HepG2 (cell line): ENCODE results near the gene FAM163B. TPM values are rescaled to one million over a fixed set of nuclear protein-coding genes. Genes with fewer than 3 reads are reported as not detected.

Experiments used
- ATF7 ChIP-seq, 2 experiments: fragments of 450-650 bp in 1 of 2; sonication (generic) in 1 of 2; formaldehyde crosslinking in 1 of 2; IDR thresholded peaks; 2 replicates each; pipeline versions ENCODE4 v1.4.0 to v1.6.1; 2016 to 2020; ENCODE audit warnings: antibody characterized with exemption in 1 of 2, mild to moderate bottlenecking in 1 of 2, missing genetic modification reagents in 1 of 2
- NONO ChIP-seq, 2 experiments: fragments of 450-650 bp in 1 of 2; sonication (generic) in 1 of 2; formaldehyde crosslinking in 1 of 2; IDR thresholded peaks in 1 of 2; conservative IDR thresholded peaks in 1 of 2; 2 replicates each; pipeline versions ENCODE4 v1.6.1 to v1.8.0; 2017 to 2022; ENCODE audit warnings: mild to moderate bottlenecking in 1 of 2, missing genetic modification reagents in 1 of 2, moderate library complexity in 1 of 2
- polyA plus RNA-seq, 8 experiments: library from polyadenylated mRNA; depleted of rRNA in 3 of 8; stranded (reverse) in 7 of 8; unstranded in 1 of 8; fragments of >200 nt; fragmentation: Illumina TruSeq in 4 of 8; extraction: Trizol in 4 of 8; gene quantifications; 2 replicates each; pipeline versions ENCODE4 v1.2.1 to v1.2.3, GENCODE V29; 2011 to 2016; ENCODE audit warnings: low read depth in 4 of 8, missing spikeins in 1 of 8, mixed read lengths in 1 of 8; ENCODE audit not compliant: insufficient read depth in 1 of 8
- total RNA-seq, 5 experiments: library from RNA; depleted of rRNA; stranded (reverse); fragments of >200 nt; fragmentation: Illumina TruSeq; extraction: Trizol; gene quantifications; 2 replicates each; pipeline ENCODE4 v1.2.3, GENCODE V29; 2016; ENCODE audit warnings: low read depth in 1 of 5
- TF ChIP-seq, protein P1 (sequence below): sonication (generic); formaldehyde crosslinking; IDR thresholded peaks from 2 replicates; pipeline ENCODE4 v1.4.0; 2020; ENCODE audit warnings: mild to moderate bottlenecking, missing genetic modification reagents, borderline replicate concordance
- TF ChIP-seq, protein P2 (sequence below): sonication (generic); formaldehyde crosslinking; IDR thresholded peaks from one replicate; pipeline ENCODE4 v1.5.1; 2020; ENCODE audit warnings: mild to moderate bottlenecking, missing genetic modification reagents; ENCODE audit errors: not compliant biosample characterization
- TF ChIP-seq, protein P3 (sequence below): sonication (generic); formaldehyde crosslinking; IDR thresholded peaks from 2 replicates; pipeline ENCODE4 v1.8.1; 2023; ENCODE audit warnings: missing genetic modification reagents, mild to moderate bottlenecking, borderline replicate concordance
- TF ChIP-seq, protein P4 (sequence below): sonication (generic); formaldehyde crosslinking; IDR thresholded peaks from 2 replicates; pipeline ENCODE4 v1.4.0; 2020; ENCODE audit warnings: missing genetic modification reagents
- TF ChIP-seq, protein P5 (sequence below): sonication (generic); formaldehyde crosslinking; IDR thresholded peaks from 2 replicates; pipeline ENCODE4 v1.8.1; 2023; ENCODE audit warnings: mild to moderate bottlenecking, moderate library complexity, missing genetic modification reagents

Gene FAM163B
- total and polyA plus RNA-seq, 2 of the 13 experiments (the other 11 are each of a cell fraction or from before 2014, with no cell fraction given): not detected

DNA sequence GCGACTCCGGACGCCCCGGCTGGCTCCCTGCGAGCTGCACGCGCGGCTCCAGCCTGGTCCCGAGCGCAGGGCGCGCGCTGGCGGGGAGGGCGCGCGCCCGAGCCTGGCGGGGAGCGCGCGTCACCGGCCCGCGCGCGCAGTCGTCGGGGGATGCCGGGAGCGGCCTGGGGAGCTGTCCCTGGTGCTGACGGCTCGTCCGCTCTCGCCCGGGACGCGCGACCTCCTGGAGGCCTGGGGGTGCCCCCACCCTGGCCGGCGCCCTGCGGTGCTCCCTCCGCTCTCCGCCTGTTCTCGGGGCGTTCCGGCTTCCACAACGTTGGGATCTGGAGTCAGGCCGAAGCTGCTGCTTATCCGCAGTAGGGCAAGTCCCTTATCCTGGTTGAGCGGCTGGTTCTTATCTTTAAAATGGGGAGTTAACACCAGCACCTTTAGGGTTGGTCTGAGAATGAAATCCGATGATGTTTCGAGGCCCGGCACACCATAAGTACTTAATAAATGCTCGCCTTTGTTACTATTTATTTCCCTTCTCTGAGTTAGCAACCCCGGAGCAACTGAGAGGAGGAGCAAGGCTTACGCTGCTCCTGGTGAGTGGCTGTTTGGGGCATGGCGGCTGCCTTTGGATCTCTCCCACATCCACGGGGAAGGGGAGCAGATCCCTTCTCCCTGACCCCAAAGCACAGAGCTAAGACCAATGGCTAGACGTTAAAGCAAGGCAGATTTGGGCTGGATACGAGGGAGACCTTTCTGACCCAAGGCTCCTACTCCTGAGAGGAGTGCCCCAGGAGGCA is at the start of gene FAM163B (continued):
- TF ChIP-seq, protein P1, sequence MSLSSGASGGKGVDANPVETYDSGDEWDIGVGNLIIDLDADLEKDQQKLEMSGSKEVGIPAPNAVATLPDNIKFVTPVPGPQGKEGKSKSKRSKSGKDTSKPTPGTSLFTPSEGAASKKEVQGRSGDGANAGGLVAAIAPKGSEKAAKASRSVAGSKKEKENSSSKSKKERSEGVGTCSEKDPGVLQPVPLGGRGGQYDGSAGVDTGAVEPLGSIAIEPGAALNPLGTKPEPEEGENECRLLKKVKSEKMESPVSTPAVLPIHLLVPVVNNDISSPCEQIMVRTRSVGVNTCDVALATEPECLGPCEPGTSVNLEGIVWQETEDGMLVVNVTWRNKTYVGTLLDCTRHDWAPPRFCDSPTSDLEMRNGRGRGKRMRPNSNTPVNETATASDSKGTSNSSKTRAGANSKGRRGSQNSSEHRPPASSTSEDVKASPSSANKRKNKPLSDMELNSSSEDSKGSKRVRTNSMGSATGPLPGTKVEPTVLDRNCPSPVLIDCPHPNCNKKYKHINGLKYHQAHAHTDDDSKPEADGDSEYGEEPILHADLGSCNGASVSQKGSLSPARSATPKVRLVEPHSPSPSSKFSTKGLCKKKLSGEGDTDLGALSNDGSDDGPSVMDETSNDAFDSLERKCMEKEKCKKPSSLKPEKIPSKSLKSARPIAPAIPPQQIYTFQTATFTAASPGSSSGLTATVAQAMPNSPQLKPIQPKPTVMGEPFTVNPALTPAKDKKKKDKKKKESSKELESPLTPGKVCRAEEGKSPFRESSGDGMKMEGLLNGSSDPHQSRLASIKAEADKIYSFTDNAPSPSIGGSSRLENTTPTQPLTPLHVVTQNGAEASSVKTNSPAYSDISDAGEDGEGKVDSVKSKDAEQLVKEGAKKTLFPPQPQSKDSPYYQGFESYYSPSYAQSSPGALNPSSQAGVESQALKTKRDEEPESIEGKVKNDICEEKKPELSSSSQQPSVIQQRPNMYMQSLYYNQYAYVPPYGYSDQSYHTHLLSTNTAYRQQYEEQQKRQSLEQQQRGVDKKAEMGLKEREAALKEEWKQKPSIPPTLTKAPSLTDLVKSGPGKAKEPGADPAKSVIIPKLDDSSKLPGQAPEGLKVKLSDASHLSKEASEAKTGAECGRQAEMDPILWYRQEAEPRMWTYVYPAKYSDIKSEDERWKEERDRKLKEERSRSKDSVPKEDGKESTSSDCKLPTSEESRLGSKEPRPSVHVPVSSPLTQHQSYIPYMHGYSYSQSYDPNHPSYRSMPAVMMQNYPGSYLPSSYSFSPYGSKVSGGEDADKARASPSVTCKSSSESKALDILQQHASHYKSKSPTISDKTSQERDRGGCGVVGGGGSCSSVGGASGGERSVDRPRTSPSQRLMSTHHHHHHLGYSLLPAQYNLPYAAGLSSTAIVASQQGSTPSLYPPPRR (CRISPR knock-in tag): no peak
- TF ChIP-seq, protein P2, sequence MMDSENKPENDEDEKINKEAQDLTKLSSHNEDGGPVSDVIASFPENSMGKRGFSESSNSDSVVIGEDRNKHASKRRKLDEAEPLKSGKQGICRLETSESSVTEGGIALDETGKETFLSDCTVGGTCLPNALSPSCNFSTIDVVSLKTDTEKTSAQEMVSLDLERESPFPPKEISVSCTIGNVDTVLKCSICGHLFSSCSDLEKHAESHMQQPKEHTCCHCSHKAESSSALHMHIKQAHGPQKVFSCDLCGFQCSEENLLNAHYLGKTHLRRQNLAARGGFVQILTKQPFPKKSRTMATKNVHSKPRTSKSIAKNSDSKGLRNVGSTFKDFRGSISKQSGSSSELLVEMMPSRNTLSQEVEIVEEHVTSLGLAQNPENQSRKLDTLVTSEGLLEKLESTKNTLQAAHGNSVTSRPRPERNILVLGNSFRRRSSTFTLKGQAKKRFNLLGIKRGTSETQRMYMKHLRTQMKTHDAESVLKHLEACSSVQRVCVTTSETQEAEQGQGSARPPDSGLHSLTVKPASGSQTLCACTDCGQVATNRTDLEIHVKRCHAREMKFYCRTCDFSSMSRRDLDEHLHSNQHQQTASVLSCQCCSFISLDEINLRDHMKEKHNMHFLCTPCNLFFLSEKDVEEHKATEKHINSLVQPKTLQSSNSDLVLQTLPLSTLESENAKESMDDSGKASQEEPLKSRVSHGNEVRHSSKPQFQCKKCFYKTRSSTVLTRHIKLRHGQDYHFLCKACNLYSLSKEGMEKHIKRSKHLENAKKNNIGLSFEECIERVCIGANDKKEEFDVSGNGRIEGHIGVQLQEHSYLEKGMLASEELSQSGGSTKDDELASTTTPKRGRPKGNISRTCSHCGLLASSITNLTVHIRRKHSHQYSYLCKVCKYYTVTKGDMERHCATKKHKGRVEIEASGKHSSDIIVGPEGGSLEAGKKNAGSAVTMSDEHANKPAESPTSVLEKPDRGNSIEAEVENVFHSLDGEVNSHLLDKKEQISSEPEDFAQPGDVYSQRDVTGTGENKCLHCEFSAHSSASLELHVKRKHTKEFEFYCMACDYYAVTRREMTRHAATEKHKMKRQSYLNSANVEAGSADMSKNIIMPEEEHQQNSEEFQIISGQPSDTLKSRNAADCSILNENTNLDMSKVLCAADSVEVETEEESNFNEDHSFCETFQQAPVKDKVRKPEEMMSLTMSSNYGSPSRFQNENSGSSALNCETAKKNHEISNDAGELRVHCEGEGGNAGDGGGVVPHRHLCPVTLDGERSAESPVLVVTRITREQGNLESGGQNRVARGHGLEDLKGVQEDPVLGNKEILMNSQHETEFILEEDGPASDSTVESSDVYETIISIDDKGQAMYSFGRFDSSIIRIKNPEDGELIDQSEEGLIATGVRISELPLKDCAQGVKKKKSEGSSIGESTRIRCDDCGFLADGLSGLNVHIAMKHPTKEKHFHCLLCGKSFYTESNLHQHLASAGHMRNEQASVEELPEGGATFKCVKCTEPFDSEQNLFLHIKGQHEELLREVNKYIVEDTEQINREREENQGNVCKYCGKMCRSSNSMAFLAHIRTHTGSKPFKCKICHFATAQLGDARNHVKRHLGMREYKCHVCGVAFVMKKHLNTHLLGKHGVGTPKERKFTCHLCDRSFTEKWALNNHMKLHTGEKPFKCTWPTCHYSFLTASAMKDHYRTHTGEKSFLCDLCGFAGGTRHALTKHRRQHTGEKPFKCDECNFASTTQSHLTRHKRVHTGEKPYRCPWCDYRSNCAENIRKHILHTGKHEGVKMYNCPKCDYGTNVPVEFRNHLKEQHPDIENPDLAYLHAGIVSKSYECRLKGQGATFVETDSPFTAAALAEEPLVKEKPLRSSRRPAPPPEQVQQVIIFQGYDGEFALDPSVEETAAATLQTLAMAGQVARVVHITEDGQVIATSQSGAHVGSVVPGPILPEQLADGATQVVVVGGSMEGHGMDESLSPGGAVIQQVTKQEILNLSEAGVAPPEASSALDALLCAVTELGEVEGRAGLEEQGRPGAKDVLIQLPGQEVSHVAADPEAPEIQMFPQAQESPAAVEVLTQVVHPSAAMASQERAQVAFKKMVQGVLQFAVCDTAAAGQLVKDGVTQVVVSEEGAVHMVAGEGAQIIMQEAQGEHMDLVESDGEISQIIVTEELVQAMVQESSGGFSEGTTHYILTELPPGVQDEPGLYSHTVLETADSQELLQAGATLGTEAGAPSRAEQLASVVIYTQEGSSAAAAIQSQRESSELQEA: no peak
- TF ChIP-seq, protein P3, sequence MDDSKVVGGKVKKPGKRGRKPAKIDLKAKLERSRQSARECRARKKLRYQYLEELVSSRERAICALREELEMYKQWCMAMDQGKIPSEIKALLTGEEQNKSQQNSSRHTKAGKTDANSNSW (CRISPR knock-in tag): no peak
- TF ChIP-seq, protein P4, sequence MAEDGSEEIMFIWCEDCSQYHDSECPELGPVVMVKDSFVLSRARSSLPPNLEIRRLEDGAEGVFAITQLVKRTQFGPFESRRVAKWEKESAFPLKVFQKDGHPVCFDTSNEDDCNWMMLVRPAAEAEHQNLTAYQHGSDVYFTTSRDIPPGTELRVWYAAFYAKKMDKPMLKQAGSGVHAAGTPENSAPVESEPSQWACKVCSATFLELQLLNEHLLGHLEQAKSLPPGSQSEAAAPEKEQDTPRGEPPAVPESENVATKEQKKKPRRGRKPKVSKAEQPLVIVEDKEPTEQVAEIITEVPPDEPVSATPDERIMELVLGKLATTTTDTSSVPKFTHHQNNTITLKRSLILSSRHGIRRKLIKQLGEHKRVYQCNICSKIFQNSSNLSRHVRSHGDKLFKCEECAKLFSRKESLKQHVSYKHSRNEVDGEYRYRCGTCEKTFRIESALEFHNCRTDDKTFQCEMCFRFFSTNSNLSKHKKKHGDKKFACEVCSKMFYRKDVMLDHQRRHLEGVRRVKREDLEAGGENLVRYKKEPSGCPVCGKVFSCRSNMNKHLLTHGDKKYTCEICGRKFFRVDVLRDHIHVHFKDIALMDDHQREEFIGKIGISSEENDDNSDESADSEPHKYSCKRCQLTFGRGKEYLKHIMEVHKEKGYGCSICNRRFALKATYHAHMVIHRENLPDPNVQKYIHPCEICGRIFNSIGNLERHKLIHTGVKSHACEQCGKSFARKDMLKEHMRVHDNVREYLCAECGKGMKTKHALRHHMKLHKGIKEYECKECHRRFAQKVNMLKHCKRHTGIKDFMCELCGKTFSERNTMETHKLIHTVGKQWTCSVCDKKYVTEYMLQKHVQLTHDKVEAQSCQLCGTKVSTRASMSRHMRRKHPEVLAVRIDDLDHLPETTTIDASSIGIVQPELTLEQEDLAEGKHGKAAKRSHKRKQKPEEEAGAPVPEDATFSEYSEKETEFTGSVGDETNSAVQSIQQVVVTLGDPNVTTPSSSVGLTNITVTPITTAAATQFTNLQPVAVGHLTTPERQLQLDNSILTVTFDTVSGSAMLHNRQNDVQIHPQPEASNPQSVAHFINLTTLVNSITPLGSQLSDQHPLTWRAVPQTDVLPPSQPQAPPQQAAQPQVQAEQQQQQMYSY (CRISPR knock-in tag): no peak
- no peak for TF ChIP-seq ATF7 (IDR thresholded peaks at IDR 0.05)
- TF ChIP-seq ATF7 (CRISPR knock-in tag; IDR thresholded peaks at IDR 0.05): no peak
- TF ChIP-seq NONO (IDR thresholded peaks at IDR 0.05): no peak
- no peak for TF ChIP-seq NONO (CRISPR knock-in tag; conservative IDR thresholded peaks at IDR 0.05)
- TF ChIP-seq, protein P5, sequence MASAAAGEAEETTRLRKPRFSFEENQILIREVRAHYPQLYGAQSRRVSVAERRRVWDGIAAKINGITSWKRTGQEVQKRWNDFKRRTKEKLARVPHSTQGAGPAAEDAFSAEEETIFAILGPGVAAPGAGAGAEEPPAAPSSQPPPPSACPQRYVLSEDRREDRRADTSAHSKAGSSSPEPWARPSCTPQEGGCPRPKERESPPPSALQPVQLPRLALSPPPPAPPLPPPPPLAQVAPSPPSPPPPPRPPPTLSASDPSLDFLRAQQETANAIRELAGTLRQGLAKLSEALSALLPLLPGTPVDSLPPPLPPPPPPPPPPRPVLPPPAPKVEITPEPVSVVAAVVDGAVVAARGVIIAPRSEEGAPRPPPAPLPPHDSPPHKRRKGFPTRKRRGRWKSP: no peak
